ENCODE results near the gene PARK7. TPM values are rescaled to one million over a fixed set of nuclear protein-coding genes. Genes with fewer than 3 reads are reported as not detected.
A peak's percentile ranks its signal among the peaks of the same experiment; 100 is the strongest.

PARK7 gene
- polyA plus RNA-seq, 1 experiment, result 479 TPM

GRCh38 chr1:7970246-7970645 is 8.7 kb downstream of the PARK7 start:
- Histone ChIP-seq H3K4me3 (ENCODE audit: low read depth, low read length) (no peak overlapping the region), H3K27ac (ENCODE audit: low read depth, low read length) (no peak overlapping the region), H3K9me3 (ENCODE audit: control insufficient read depth, insufficient read depth, low read length) (no peaks in the 10 kb centered on the region), H3K27me3 (ENCODE audit: control insufficient read depth, insufficient read depth, low read length) (no peaks in the 10 kb centered on the region)
- DNase-seq (ENCODE audit: low read depth, low spot score), result no peak
- CTCF ChIA-PET, result interaction anchor here (0.6 to 0.7 kb wide), 2 partner anchors 45 to 346 kb away, joined by 3 read pairs; no protein-coding TSS in a partner anchor
- POLR2A ChIA-PET, result no interaction called here
- TF ChIP-seq CTCF (IDR thresholded peaks at IDR 0.05; ENCODE audit: low read depth, low read length), result no peak

DNA sequence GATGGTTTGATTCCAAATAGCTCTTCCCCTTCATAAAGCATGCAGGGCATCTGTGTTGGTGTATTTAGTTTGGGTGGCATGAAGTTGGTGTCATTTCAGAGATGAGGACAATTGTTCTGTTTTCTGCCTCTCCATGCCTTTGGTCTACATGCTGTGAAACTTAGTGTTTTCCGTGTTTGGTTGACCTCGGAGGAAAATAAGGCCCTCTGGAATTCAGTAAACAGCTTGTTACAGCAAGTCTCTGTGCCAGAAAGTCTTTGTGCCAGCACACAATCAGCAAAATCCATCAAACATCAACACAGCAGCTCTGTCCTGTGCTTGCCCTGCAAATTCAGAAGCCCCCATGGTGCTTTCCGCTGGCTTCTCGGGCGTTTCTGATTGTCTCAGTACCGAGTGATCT is 9.5 kb downstream of the PARK7 start:
- no peak overlapping the region for H3K27ac ChIP-seq (ENCODE audit: low read depth, low read length)
- TF ChIP-seq CTCF (IDR thresholded peaks at IDR 0.05; ENCODE audit: low read depth, low read length), result no peak
- H3K9me3 ChIP-seq (ENCODE audit: control insufficient read depth, insufficient read depth, low read length), result no peaks in the 10 kb centered on the region
- H3K4me3 ChIP-seq (ENCODE audit: low read depth, low read length), result no peak overlapping the region
- no peaks in the 10 kb centered on the region for H3K27me3 ChIP-seq (ENCODE audit: control insufficient read depth, insufficient read depth, low read length)
- ChIA-PET CTCF (interaction anchor here (0.7 kb wide), 1 partner anchor 345 kb away, joined by 3 read pairs; no protein-coding TSS in a partner anchor), POLR2A (no interaction called here)
- DNase-seq (ENCODE audit: low read depth, low spot score), result no peak

DNA sequence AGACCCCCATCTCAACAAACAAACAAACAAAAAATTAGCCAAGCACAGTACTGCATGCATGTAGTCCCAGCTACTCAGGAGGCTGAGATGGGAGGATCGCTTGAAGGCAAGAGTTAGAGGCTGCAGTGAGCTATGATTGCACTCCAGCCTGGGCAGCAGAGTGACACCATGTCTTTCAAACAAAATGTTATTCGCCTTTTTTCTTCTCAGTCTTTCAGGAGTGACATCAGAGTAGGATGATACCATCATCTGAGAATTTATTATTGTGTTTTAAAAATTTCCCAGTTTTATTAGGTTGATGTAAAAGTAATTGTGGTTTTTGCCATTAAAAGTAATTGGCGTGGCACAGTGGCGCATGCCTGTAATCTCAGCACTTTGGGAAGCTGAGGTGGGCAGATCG is 10.8 kb downstream of the PARK7 start:
- CTCF ChIA-PET, result no interaction called here
- Histone ChIP-seq H3K27me3 (ENCODE audit: control insufficient read depth, insufficient read depth, low read length) (no peaks in the 10 kb centered on the region), H3K9me3 (ENCODE audit: control insufficient read depth, insufficient read depth, low read length) (no peaks in the 10 kb centered on the region), H3K27ac (ENCODE audit: low read depth, low read length) (no peak overlapping the region), H3K4me3 (ENCODE audit: low read depth, low read length) (no peak overlapping the region)
- TF ChIP-seq CTCF (IDR thresholded peaks at IDR 0.05; ENCODE audit: low read depth, low read length), result no peak
- no peak for DNase-seq (ENCODE audit: low read depth, low spot score)
- POLR2A ChIA-PET, result no interaction called here

GRCh38 chr1:7973086-7973485 is 11.6 kb downstream of the PARK7 start:
- DNase-seq (ENCODE audit: low read depth, low spot score), result no peak
- Histone ChIP-seq H3K9me3 (ENCODE audit: control insufficient read depth, insufficient read depth, low read length) (no peaks in the 10 kb centered on the region), H3K4me3 (ENCODE audit: low read depth, low read length) (no peak overlapping the region), H3K27ac (ENCODE audit: low read depth, low read length) (no peak overlapping the region), H3K27me3 (ENCODE audit: control insufficient read depth, insufficient read depth, low read length) (no peaks in the 10 kb centered on the region)
- ChIA-PET CTCF (interaction anchor here (0.6 kb wide), 2 partner anchors 391 to 876 kb away, joined by 3 to 4 read pairs; no protein-coding TSS in a partner anchor), POLR2A (interaction anchor here (0.7 kb wide), 1 partner anchor 43 kb away, joined by 3 read pairs; no protein-coding TSS in a partner anchor)
- TF ChIP-seq CTCF (IDR thresholded peaks at IDR 0.05; ENCODE audit: low read depth, low read length), result no peak

- no peaks in the 10 kb centered on the region for H3K9me3 ChIP-seq (ENCODE audit: control insufficient read depth, insufficient read depth, low read length)
- TF ChIP-seq CTCF (IDR thresholded peaks at IDR 0.05; ENCODE audit: low read depth, low read length), result peak; percentile 90
- no peak overlapping the region for H3K27ac ChIP-seq (ENCODE audit: low read depth, low read length)
- no peak overlapping the region for H3K4me3 ChIP-seq (ENCODE audit: low read depth, low read length)
- H3K27me3 ChIP-seq (ENCODE audit: control insufficient read depth, insufficient read depth, low read length), result no peaks in the 10 kb centered on the region
- ChIA-PET POLR2A (no interaction called here), CTCF (interaction anchor here (0.6 to 5.5 kb wide), 51 partner anchors 9 to 875 kb away, joined by 3 to 75 read pairs (median 4); no protein-coding TSS in a partner anchor)
- DNase-seq (ENCODE audit: low read depth, low spot score), result peak; percentile 48
These were observed 13.8 kb downstream of the PARK7 start for GRCh38 chr1:7975212-7975865.

Measured in AG04450 (cell line).